Hematopoietic multipotent progenitor cell treated with erythropoietin and hydrocortisone succinate and interleukin-3 and kit ligand, for 8 days (in vitro differentiated cells): ENCODE measurements around the gene DDIT3.
"Not testable (repeated sequence)": the region's sequence is repeated elsewhere in the genome, so short reads cannot be mapped to it uniquely, and the experiment has no call there.

Experiments
- DNase-seq: peaks from one replicate; pipeline ENCODE4 v3.0.0-alpha.2; 2015

Gene DDIT3

DNA sequence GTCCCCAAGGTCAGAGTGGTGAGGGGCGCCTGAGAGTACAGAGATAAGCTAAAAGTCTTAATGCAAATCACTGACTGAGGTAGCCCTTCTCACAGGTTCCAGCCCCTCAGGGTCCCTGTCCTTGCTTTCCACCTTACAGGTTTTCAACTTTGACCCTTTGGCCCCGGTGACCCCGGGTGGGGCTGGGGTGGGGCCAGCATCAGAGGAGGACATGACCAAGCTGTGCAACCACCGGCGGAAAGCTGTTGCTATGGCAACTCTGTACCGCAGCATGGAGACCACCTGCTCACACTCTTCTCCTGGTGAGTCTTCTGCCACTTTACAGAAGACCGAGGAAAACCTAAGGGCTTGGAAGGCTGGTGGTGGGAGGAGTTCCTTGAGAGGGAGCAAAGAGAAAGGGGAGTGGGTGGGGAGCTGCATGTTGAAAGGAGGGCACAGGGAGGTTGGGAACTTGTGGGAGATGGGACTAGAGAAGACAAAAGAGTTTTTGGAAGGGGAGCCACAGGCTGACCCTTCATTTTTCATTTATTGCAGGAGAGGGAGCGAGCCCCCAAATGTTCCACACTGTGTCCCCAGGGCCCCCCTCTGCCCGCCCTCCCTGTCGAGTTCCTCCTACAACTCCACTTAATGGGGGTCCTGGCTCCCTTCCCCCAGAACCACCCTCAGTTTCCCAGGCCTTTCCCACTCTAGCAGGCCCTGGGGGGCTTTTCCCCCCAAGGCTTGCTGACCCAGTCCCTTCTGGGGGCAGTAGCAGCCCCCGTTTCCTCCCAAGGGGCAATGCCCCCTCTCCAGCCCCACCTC is 4.7 kb upstream of the DDIT3 start:
- no peak for DNase-seq

DNA sequence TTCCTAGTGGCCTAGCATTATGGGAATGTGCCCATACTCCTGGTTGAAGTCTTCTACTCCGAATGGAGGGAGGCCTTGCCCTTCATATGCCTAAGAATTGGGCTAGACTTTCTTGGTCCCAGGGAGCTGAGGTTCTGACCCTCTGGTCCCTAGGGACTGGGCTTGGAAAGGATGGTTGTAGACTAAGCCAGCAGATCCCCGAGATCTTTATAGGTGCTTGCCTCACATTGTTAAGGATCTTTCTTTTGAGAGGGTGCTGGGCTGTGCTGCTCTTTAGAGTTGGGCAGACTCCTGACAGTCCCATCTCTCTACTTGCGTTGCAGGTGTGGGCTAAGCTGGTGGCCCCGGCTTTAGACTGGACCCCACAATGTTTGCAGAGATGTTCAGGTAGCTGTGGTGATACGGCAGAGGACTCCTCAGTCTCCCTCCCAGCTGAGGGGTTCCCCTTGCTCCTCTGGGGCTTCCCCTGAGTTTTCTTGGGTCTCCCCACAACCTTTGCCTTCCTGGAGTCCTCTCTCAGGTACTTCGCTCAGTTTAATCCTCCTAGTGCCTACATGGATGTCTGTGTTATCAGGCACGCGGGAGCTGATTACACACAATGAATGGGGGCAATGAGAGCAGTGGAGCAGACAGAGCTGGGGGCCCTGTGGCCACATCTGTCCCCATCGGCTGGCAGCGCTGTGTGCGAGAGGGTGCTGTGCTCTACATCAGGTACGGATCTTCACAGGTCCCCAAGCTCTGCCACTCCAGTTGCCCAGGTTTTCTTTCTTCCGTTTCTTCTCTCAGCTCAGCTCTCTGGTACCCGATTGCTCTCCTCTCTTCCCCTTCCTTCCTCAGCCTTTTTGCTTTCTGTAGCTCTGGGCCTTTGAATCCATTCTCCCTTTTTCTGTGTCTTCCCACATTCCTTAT is 3.6 kb upstream of the DDIT3 start:
- no peak for DNase-seq

DNA sequence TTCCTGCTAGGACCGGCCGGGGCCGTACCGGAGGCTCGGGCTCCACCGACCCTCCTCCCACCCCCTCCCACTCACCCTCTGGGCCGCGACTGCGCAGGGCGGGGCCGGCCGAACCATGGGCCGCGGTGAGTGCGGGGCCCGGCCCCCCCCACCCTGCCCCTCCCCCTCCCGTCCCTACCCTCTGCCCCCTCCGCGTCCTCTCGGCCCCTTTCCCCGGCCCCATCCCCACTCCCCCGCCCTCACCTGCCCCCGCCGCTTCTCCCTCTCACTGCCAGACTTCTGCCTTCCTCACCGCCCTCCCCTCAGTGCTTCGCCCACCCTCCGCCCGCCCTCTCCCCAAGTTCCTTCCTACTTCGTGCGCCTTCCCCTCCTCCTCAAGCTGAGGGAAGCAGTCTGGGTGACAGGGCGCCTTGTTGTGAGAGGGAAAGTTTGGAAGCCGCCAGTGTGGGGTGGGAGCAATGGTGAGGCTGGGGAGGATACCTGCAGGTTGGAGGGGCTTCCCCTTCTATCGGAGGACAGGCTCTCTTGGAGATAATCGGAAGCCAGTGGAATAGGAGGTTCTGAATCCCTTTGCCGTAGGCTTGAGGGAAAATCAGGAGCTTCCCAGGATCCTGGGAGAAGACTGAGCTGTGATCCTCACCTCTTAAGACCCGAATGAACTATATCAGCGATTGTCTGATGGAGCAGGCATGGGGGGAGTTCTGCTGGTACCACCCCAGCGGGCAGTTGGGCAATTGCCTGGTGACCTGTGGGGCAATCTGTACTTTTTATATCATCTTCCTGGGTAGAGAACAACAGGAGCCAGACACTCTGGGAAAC is 2.8 kb upstream of the DDIT3 start:
- DNase-seq = peak; percentile 39

DNA sequence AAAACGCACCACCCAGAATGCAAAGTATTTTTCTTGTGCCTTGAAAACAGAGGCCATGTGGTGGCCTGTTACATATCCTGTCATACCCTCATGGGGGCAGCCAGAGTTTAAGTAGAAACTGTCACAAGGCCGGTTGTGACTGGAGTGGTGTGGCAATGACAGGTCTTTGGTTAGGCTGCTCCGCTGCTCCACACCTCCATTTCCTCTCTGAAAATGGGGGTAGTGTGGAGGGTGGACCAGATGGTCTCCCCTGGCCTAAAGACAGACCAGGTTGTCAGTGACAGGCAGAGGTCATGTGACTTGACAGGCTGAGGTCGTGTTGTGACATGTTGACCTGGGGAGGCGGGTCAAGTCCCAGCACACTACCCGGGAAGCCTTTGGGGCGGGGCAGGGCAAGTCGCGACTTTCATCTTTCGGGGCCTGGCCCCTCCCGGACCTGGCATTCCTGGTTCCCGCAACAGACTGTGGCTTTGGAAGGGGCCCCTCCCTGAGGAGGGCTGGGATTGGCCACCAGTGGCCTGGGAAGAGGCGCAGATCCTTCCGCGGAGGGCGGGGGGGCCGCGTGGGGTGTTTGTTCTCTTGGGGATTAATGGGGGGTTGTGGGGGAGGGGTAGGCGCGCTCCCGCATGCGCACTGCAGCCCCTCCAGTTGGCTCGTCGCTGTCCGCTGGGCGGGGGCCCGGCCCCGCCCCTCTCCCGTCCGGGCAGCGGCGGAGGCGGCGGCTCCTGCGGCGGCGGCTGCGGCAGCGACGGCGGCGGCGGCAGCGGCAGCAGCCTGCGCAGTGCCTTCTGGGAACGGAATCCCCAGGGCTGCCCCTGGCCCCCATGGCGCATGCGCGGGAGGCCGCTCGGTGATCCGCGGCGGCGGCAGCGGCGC is 1.9 kb upstream of the DDIT3 start, which contains the start of gene MBD6:
Gene MBD6, plus strand, starts transcription at position 814 of the 876 bp plus-strand sequence. CDS start 1,480 bp downstream, outside the sequence.
- DNase-seq = peak; percentile 93

- no peak for DNase-seq
Observed at GRCh38 chr12:57521525-57522010, 1.3 kb upstream of the DDIT3 start.

DNA sequence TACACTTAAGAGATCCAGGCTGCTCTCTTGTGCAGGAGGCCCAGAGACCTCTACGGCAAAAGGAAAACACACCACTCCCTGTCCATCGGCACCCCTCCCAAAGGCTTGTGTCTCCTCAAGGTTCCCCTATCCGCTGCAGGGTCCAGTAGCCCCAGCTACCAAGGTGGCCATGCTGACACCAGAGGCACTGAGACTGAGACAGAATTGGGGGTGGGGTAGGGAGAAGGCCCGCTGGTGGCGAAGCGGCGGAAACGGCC is 590 bp downstream of the DDIT3 start:
- DNase-seq = peak; percentile 46

DNA sequence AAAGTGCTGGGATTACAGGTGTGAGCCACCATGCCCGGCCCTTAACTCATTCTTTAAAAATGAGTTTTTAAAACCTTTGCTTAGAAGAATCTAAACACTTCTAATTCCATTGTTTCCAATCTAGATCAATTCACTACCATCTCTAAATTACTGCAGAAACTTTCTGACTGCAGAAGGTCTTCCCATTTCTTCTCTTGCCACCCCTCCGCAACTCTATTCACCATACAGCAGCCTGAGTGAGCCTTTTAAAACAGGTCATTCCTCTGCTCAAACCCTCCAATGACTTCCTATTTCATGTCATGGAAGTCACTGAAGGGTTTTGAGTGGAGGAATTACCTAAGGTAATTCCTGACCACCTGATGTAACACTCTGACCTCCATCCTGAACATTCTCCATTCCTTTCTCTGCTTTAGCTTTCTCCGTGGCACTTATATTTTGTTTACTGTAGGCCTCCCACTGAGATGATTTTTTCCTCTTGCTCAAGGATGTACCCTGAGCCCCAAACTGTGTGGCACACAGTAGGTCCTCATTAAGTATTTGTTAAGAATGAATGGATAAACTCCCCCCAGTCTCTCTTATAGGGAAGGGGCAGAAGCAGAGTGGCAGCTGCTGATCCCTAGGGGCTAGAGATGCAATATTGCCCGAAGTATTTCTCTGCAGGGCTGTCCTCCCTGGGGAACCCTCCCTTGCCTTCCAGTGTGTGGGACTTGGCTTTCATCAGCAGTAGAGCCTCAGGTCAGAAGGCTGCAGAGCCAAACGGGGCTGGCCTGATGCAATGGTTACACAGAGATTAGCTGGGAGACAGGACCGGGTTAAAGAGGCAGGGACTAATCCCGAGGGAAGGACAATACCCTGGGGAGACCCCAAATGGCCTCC is 1.2 kb downstream of the DDIT3 start:
- DNase-seq = no peak

DNA sequence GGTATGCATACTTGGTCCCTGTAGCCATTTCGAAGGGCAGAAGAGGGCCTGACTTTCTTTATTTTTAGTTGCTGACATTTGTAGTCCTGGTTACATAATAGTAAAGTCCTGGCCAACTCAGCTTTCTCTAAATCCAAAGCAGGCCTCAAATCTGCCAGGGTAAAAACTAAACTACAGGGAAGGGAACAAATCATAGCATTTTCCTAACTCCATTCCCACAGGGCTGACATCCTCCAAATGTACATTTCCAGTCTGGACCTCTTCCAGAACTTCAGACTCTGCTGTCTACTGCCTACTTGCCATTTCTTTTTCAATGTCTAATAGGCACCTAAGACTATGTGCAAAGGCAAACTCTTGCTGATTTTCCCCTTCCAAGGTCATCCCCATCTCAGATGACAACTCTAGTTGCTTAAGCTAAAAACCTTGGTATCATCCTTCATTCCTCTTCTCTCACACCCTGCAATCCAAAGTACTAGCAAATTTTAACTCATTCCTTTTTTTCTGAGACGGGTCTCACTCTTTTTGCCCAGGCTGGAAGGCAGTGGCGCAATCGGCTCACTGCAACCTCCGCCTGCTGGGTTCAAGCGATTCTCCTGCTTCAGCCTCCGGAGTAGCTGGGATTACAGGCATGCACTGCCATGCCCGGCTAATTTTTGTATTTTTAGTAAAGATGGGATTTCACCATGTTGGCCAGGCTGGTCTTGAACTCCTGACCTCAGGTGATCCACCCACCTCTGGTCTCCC is 2.0 kb downstream of the DDIT3 start:
- DNase-seq = no peak

- not testable (repeated sequence) for DNase-seq
Observed at GRCh38 chr12:57517718-57518117, 2.6 kb downstream of the DDIT3 start.

DNA sequence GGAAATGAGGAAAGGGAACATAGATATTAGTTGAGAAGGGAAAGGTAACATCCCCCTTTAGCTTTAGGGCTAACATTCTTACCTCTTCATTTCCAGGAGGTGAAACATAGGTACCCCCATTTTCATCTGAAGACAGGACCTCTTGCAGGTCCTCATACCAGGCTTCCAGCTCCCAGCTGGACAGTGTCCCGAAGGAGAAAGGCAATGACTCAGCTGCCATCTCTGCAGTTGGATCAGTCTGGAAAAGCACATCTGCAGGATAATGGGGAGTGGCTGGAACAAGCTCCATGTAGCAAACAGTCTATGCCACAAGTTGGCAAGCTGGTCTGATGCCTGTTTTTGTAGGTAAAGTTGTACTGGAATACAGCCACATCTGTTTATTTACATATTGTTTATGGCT is 3.1 kb downstream of the DDIT3 start:
- DNase-seq = no peak

GRCh38 chr12:57516617-57517153 is 3.6 kb downstream of the DDIT3 start:
- DNase-seq = no peak

DNA sequence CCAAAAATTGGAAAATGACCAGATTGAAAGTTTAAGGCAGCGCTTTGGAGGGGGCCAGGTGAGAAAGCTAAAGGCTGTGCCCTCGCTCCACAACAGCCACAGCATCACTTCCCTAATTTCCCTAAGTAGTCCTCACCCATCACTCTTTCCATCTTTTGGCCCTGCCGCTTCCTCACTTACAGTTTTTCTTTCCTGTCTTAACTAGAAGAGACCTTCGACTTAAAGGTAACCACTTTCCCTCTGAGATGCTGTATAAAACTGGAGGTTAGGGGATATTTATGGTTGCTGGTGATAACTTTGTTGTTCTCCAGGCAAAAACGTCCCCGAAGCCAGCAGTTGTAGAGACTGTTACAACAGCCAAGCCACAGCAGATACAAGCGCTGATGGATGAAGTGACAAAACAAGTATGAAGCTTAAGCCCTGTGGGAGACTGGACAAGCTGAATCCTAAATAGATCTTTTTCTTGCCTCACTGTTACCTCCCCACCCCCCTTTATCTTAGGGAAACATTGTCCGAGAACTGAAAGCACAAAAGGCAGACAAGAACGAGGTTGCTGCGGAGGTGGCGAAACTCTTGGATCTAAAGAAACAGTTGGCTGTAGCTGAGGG is 4.3 kb downstream of the DDIT3 start:
- no peak for DNase-seq

GRCh38 chr12:57515408-57515933 is 4.8 kb downstream of the DDIT3 start:
- no peak for DNase-seq

GRCh38 chr12:57514720-57515407 is 5.5 kb downstream of the DDIT3 start:
- no peak for DNase-seq

DNA sequence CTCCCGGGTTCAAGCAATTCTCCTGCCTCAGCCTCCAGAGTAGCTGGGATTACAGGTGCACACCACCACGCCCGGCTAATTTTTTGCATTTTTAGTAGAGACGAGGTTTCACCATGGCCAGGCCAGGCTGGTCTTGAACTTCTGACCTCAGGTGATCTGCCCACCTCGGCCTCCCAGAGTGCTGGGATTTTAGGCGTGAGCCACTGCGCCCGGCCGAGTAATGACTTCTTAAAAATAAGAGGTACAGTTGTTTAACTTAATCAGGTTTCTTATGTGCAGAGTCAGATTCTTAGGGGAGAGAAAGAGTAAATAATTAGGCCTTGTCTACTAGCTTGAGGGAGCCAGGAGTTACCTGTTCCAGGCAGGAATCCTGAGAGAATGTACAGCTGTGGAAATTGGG is 6.1 kb downstream of the DDIT3 start:
- not testable (repeated sequence) for DNase-seq

GRCh38 chr12:57513677-57514076 is 6.6 kb downstream of the DDIT3 start:
- not testable (repeated sequence) for DNase-seq

DNA sequence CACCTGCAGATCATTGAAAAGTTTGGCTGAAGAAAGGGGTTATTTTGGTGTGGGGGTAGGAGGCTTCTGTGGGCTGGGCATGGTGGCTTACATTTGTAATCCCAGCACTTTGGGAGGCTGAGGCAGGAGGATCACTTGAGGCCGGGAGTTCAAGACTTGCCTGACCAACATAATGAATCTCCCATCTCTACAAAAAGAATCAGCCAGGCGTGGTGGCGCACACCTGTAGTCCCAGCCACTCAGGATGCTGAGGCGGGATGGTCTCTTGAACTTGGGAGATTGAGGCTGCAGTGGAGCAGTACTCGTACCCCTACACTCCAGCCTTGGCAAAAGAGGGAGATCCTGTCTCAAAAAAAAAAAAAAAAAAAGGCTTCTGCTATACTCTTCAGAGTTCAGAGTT is 7.0 kb downstream of the DDIT3 start:
- no peak for DNase-seq

GRCh38 chr12:57512665-57513064 is 7.6 kb downstream of the DDIT3 start:
- DNase-seq = no peak
